WTC11 (cell line): Measurements from ENCODE around the gene LITAFD.

ENCODE experiments used
- CBFB ChIP-seq: sonication (generic); formaldehyde crosslinking; IDR thresholded peaks from 2 replicates; pipeline ENCODE4 v1.8.1; 2022; ENCODE audit warnings: mild to moderate bottlenecking, low read depth, missing genetic modification reagents
- CTCF ChIP-seq: fragments of 200-600 bp; IDR thresholded peaks from 2 replicates; pipeline ENCODE4 v1.8.0; 2022; ENCODE audit warnings: antibody characterized with exemption
- E2F1 ChIP-seq: sonication (generic); formaldehyde crosslinking; IDR thresholded peaks from 2 replicates; pipeline ENCODE4 v1.8.0; 2022; ENCODE audit warnings: mild to moderate bottlenecking, missing genetic modification reagents
- E2F4 ChIP-seq: sonication (generic); formaldehyde crosslinking; IDR thresholded peaks from 2 replicates; pipeline ENCODE4 v1.8.1; 2022; ENCODE audit warnings: low read depth, mild to moderate bottlenecking, moderate library complexity, missing genetic modification reagents, borderline replicate concordance
- ELF4 ChIP-seq: sonication (generic); formaldehyde crosslinking; IDR thresholded peaks from 2 replicates; pipeline ENCODE4 v1.8.1; 2022; ENCODE audit warnings: low read depth, mild to moderate bottlenecking, moderate library complexity, missing genetic modification reagents
- ESRRA ChIP-seq: sonication (generic); formaldehyde crosslinking; IDR thresholded peaks from 2 replicates; pipeline ENCODE4 v1.8.1; 2022; ENCODE audit warnings: mild to moderate bottlenecking, missing genetic modification reagents, borderline replicate concordance
- ETV6 ChIP-seq: sonication (generic); formaldehyde crosslinking; IDR thresholded peaks from 2 replicates; pipeline ENCODE4 v1.8.1; 2022; ENCODE audit warnings: mild to moderate bottlenecking, missing genetic modification reagents
- IRF1 ChIP-seq: sonication (generic); formaldehyde crosslinking; IDR thresholded peaks from 2 replicates; pipeline ENCODE4 v1.8.0; 2023; ENCODE audit warnings: missing genetic modification reagents
- JUN ChIP-seq: sonication (generic); formaldehyde crosslinking; IDR thresholded peaks from 2 replicates; pipeline ENCODE4 v1.8.0; 2023; ENCODE audit warnings: mild to moderate bottlenecking, missing genetic modification reagents
- SMAD4 ChIP-seq: sonication (generic); formaldehyde crosslinking; IDR thresholded peaks from 2 replicates; pipeline ENCODE4 v1.8.0; 2022; ENCODE audit warnings: mild to moderate bottlenecking, missing genetic modification reagents
- SOX15 ChIP-seq: fragments of 250-450 bp; sonication (Bioruptor Pico); IDR thresholded peaks from 2 replicates; pipeline ENCODE4 v1.9.0; 2021; ENCODE audit warnings: mild to moderate bottlenecking
- SP1 ChIP-seq: sonication (generic); formaldehyde crosslinking; conservative IDR thresholded peaks from 2 replicates; pipeline ENCODE4 v1.8.1; 2022; ENCODE audit warnings: missing genetic modification reagents
- TEAD1 ChIP-seq: sonication (generic); formaldehyde crosslinking; IDR thresholded peaks from 2 replicates; pipeline ENCODE4 v1.8.0; 2022; ENCODE audit warnings: mild to moderate bottlenecking, missing genetic modification reagents
- TEAD4 ChIP-seq: sonication (generic); formaldehyde crosslinking; IDR thresholded peaks from 2 replicates; pipeline ENCODE4 v1.8.0; 2022; ENCODE audit warnings: mild to moderate bottlenecking, missing genetic modification reagents

- TF ChIP-seq CTCF = no peak
- TF ChIP-seq JUN (CRISPR knock-in tag) = no peak
- no peak for TF ChIP-seq TEAD4 (CRISPR knock-in tag)
- TF ChIP-seq IRF1 (CRISPR knock-in tag) = no peak
- no peak for TF ChIP-seq ESRRA (CRISPR knock-in tag)
- no peak for TF ChIP-seq E2F4 (CRISPR knock-in tag)
- TF ChIP-seq ETV6 (CRISPR knock-in tag) = no peak
- TF ChIP-seq SOX15 (CRISPR knock-in tag) = no peak
- no peak for TF ChIP-seq SP1 (CRISPR knock-in tag)
- TF ChIP-seq SMAD4 (CRISPR knock-in tag) = no peak
- no peak for TF ChIP-seq TEAD1 (CRISPR knock-in tag)
- TF ChIP-seq ELF4 (CRISPR knock-in tag) = no peak
- no peak for TF ChIP-seq CBFB (CRISPR knock-in tag)
- TF ChIP-seq E2F1 = no peak
Measured at GRCh38 chr16:8877894-8878522, 4.1 kb upstream of the LITAFD start.
